Endothelial cell of umbilical vein (primary cell): ENCODE results near the gene PRKACB. TPM values are rescaled to one million over a fixed set of nuclear protein-coding genes. Genes with fewer than 3 reads are reported as not detected.

Experiments
- BruUV-seq: library from RNA; stranded (reverse); fragments of 400-500 nt; replicated peaks from 2 replicates; lab custom pipeline; 2021; lab: Mats Ljungman, UMichigan
- CTCF ChIA-PET: fragments of 300-600, 350-600 bp; sonication (Branson Sonifier 250); formaldehyde crosslinking; loops from one replicate; lab custom pipeline; 2021; ENCODE audit warnings: antibody characterized with exemption, inconsistent platforms; lab: Charles Lee
- POLR2A ChIA-PET: fragments of 300-600, 350-600 bp; sonication (Branson Sonifier 250); formaldehyde crosslinking; loops from one replicate; lab custom pipeline; 2021; ENCODE audit warnings: antibody characterized with exemption, inconsistent platforms; lab: Charles Lee
- DNase-seq: peaks from one replicate; pipeline ENCODE4 v3.0.0-alpha.2; 2011; ENCODE audit warnings: low read depth, low spot score
- FAIRE-seq: peaks from 2 replicates; lab custom pipeline; 2011; peaks lifted over from hg19 to GRCh38; lab: Jason Lieb, UNC
- H2AFZ ChIP-seq: 2 replicates; pipeline ENCODE4 v1.6.0; 2012; ENCODE audit warnings: low read depth, low read length, control low read depth, inconsistent platforms
- H3K27ac ChIP-seq: 2 replicates; pipeline ENCODE4 v1.5.1; 2011; ENCODE audit warnings: low read depth, mild to moderate bottlenecking, control low read depth, low read length, moderate library complexity; ENCODE audit not compliant: insufficient read depth
- H3K27me3 ChIP-seq, 2 experiments: 2 replicates each; pipeline versions ENCODE4 v1.6.0 to v1.6.1; 2011; ENCODE audit warnings: low read length in 2 of 2, mixed read lengths in 1 of 2; ENCODE audit not compliant: control insufficient read depth in 2 of 2, insufficient read depth in 2 of 2
- H3K36me3 ChIP-seq, 2 experiments: 2 replicates in 1 of 2; 3 replicates in 1 of 2; pipeline ENCODE4 v1.5.1; 2011; ENCODE audit warnings: low read length in 2 of 2, mild to moderate bottlenecking in 1 of 2, moderate library complexity in 1 of 2; ENCODE audit not compliant: control insufficient read depth in 2 of 2, insufficient read depth in 2 of 2; ENCODE audit errors: extremely low read depth in 1 of 2
- H3K4me1 ChIP-seq: 3 replicates; pipeline ENCODE4 v1.5.1; 2011; ENCODE audit warnings: mild to moderate bottlenecking, low read length; ENCODE audit not compliant: control insufficient read depth, insufficient read depth; ENCODE audit errors: extremely low read depth
- H3K4me2 ChIP-seq: 2 replicates; pipeline ENCODE4 v1.6.1; 2011; ENCODE audit warnings: low read length, control low read depth, mixed read lengths; ENCODE audit not compliant: insufficient read depth
- H3K4me3 ChIP-seq, 3 experiments: fragments of 200-600 bp in 1 of 3; sonication (generic), shearing (Covaris generic) in 1 of 3; replicated peaks in 1 of 3; 2 replicates each; pipeline ENCODE4 v1.5.1; 2011 to 2016; ENCODE audit warnings: control low read depth in 3 of 3, low read length in 3 of 3, mild to moderate bottlenecking in 2 of 3, inconsistent platforms in 1 of 3, low read depth in 1 of 3, moderate library complexity in 1 of 3; ENCODE audit not compliant: insufficient read depth in 1 of 3
- H3K79me2 ChIP-seq: 2 replicates; pipeline ENCODE4 v1.6.0; 2012; ENCODE audit warnings: low read length, inconsistent platforms; ENCODE audit not compliant: control insufficient read depth, insufficient read depth
- H3K9ac ChIP-seq: replicated peaks from 2 replicates; pipeline ENCODE3; 2011; ENCODE audit warnings: low read length, control low read depth; ENCODE audit not compliant: insufficient read depth; ENCODE audit errors: extremely low read depth
- H3K9me1 ChIP-seq: replicated peaks from 3 replicates; pipeline ENCODE4 v1.6.0; 2011; ENCODE audit warnings: mild to moderate bottlenecking, low read length; ENCODE audit not compliant: control insufficient read depth, insufficient read depth; ENCODE audit errors: extremely low read depth
- H3K9me3 ChIP-seq: replicated peaks from 2 replicates; pipeline ENCODE4 v1.5.1; 2012; ENCODE audit warnings: low read length, inconsistent platforms; ENCODE audit not compliant: control insufficient read depth, insufficient read depth
- H4K20me1 ChIP-seq: replicated peaks from 2 replicates; pipeline ENCODE3; 2011; ENCODE audit warnings: mild to moderate bottlenecking, low read length; ENCODE audit not compliant: control insufficient read depth, insufficient read depth; ENCODE audit errors: extremely low read depth
- EZH2 ChIP-seq: IDR thresholded peaks from 2 replicates; pipeline ENCODE4 v1.6.1; 2012; ENCODE audit warnings: borderline replicate concordance, low read depth, mild to moderate bottlenecking, moderate library complexity, low read length, inconsistent platforms; ENCODE audit not compliant: severe bottlenecking
- FOS ChIP-seq: IDR thresholded peaks from 2 replicates; pipeline ENCODE4 v1.6.1; 2011; ENCODE audit warnings: mild to moderate bottlenecking, low read length, moderate library complexity, borderline replicate concordance; ENCODE audit not compliant: insufficient read depth
- GATA2 ChIP-seq: IDR thresholded peaks from 2 replicates; pipeline ENCODE4 v1.7.0; 2011; ENCODE audit warnings: low read depth, mild to moderate bottlenecking, moderate library complexity, mixed read lengths, low read length; ENCODE audit not compliant: insufficient read length, insufficient read depth
- JUN ChIP-seq: IDR thresholded peaks from 2 replicates; pipeline ENCODE4 v1.6.1; 2011; ENCODE audit warnings: borderline replicate concordance, low read depth; ENCODE audit not compliant: insufficient read length, insufficient read depth
- MAX ChIP-seq: IDR thresholded peaks from 2 replicates; pipeline ENCODE4 v1.6.1; 2011; ENCODE audit not compliant: insufficient read depth, insufficient read length
- MYC ChIP-seq: IDR thresholded peaks from one replicate; pipeline ENCODE4 v1.6.1; 2011; ENCODE audit warnings: mild to moderate bottlenecking, low read depth, low read length
- POLR2A ChIP-seq: IDR thresholded peaks from 2 replicates; pipeline ENCODE4 v1.6.1; 2012; ENCODE audit warnings: low read depth, mild to moderate bottlenecking, control low read depth, low read length
- POLR2AphosphoS5 ChIP-seq: IDR thresholded peaks from 2 replicates; pipeline ENCODE4 v1.6.1; 2012; ENCODE audit warnings: low read depth, mild to moderate bottlenecking, control low read depth, low read length, moderate library complexity; ENCODE audit not compliant: insufficient read depth
- dilution Hi-C: fragments of 300-500 bp; cut with MboI; formaldehyde crosslinking; loops from one replicate; pipeline ENCODE4 v1.15.0; 2019; ENCODE audit warnings: low sequenced_read_pairs; ENCODE audit not compliant: extremely low pct_ligation_motif_present
- intact Hi-C: fragments of 100-400 bp; cut with micrococcal nuclease; formaldehyde crosslinking; loops from one replicate; pipeline ENCODE4 v1.10.0; 2022
- polyA plus RNA-seq, 4 experiments: library from polyadenylated mRNA; depleted of rRNA in 3 of 4; stranded (reverse) in 3 of 4; unstranded in 1 of 4; fragments of >200 nt; gene quantifications; 2 replicates each; pipeline versions ENCODE4 v1.2.1 to v1.2.3, GENCODE V29; 2011 to 2012; ENCODE audit warnings: missing spikeins in 1 of 4
- total RNA-seq: library from RNA; stranded (reverse); gene quantifications from 2 replicates; pipeline ENCODE4 v1.2.3, GENCODE V29; 2021
- TF ChIP-seq, protein P1 (sequence below), 2 donors: IDR thresholded peaks; 1 replicate in 1 of 2; 2 replicates in 1 of 2; pipeline ENCODE4 v1.5.1; 2011; ENCODE audit warnings: low read length in 2 of 2, mild to moderate bottlenecking in 2 of 2, moderate library complexity in 2 of 2, control low read depth in 1 of 2, inconsistent platforms in 1 of 2, low read depth in 1 of 2; ENCODE audit not compliant: insufficient read depth in 1 of 2; ENCODE audit errors: extremely low read depth in 1 of 2

The PRKACB gene
- total and polyA plus RNA-seq, 2 donors (not counting 3 experiments of a cell fraction or from before 2014, with no cell fraction given) = 19.1 to 77.5 TPM

DNA sequence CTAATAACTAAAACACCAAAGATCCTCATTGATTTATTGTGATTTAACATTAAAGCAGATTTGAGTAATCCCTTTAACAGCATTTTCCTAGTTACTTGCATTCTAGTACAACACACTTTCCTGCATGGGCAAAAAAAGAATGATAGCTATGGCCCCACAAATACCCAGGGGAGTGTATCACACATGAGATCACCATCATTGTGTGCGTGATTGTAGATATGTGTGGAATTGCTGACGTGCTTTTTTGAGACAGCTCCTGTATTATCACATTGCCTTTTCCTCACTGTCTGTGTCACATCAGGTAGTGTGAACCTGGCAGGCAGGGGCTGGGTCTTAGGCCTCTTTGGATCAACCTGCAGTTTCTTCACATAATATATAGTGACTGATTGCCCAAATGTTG, 109.0 kb downstream of the PRKACB start:
- no peak overlapping the region for H3K27ac ChIP-seq
- no peaks in the 10 kb centered on the region for H3K9me3 ChIP-seq
- no peaks in the 10 kb centered on the region for H3K79me2 ChIP-seq
- peaks cover 14% of the 10 kb centered on the region for H3K4me1 ChIP-seq
- no peaks in the 10 kb centered on the region for H4K20me1 ChIP-seq
- H3K4me3 ChIP-seq = no peak overlapping the region
- H3K36me3 ChIP-seq = no peaks in the 10 kb centered on the region
- no peak for TF ChIP-seq POLR2AphosphoS5
- no peak for TF ChIP-seq MAX
- TF ChIP-seq, protein P1, sequence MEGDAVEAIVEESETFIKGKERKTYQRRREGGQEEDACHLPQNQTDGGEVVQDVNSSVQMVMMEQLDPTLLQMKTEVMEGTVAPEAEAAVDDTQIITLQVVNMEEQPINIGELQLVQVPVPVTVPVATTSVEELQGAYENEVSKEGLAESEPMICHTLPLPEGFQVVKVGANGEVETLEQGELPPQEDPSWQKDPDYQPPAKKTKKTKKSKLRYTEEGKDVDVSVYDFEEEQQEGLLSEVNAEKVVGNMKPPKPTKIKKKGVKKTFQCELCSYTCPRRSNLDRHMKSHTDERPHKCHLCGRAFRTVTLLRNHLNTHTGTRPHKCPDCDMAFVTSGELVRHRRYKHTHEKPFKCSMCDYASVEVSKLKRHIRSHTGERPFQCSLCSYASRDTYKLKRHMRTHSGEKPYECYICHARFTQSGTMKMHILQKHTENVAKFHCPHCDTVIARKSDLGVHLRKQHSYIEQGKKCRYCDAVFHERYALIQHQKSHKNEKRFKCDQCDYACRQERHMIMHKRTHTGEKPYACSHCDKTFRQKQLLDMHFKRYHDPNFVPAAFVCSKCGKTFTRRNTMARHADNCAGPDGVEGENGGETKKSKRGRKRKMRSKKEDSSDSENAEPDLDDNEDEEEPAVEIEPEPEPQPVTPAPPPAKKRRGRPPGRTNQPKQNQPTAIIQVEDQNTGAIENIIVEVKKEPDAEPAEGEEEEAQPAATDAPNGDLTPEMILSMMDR (IDR thresholded peaks at IDR 0.05; ENCODE audit: extremely low read depth in 1 of 2, insufficient read depth in 1 of 2, low read depth in 1 of 2, low read length in 2 of 2) = no peak
- no peak for TF ChIP-seq FOS
- TF ChIP-seq EZH2 = no peak
- TF ChIP-seq JUN = no peak
- no peak for TF ChIP-seq GATA2
- TF ChIP-seq POLR2A = no peak
- no peak for TF ChIP-seq MYC
- dilution Hi-C loops (no loop called here), intact Hi-C loops (no loop called here)
- H3K9ac ChIP-seq = no peak overlapping the region
- FAIRE-seq (no peak), DNase-seq (no peak)
- ChIA-PET CTCF (interaction anchor here (0.9 to 1.3 kb wide), 4 partner anchors 14 to 112 kb away, joined by 3 to 4 read pairs (median 3); no protein-coding TSS in a partner anchor), POLR2A (no interaction called here)
- no peak overlapping the region for H3K4me2 ChIP-seq
- no peaks in the 10 kb centered on the region for H3K9me1 ChIP-seq
- no peaks in the 10 kb centered on the region for H3K27me3 ChIP-seq
- H2AFZ ChIP-seq = no peak overlapping the region
- BruUV-seq = no TSS peak
